ENCODE measurements around the gene WDPCP.
"Not testable (repeated sequence)": the region's sequence is repeated elsewhere in the genome, so short reads cannot be mapped to it uniquely, and the experiment has no call there.

The WDPCP gene

DNA sequence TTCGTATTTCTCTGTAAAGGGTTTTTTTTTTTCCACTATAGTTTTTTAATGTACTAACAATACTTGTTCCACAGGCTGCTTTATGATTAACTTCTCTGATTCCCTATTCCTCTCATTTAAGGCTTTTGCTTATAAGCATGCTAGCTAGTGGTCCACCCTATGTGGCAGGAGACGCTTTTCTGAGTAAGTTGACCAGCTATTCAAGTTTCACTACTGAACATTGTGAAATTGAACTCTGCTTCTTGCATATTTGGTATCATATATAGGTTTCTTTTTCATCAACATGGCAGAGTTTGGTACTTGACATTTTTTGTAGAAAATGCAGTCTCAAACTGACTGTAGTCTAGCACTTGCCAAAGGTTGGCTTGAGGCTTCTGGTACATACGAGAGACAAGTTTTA lies 463.4 kb downstream of the WDPCP start:
- DNase-seq (ENCODE audit: extremely low read depth in 1 of 2, low read depth in 1 of 2) = no peak

DNA sequence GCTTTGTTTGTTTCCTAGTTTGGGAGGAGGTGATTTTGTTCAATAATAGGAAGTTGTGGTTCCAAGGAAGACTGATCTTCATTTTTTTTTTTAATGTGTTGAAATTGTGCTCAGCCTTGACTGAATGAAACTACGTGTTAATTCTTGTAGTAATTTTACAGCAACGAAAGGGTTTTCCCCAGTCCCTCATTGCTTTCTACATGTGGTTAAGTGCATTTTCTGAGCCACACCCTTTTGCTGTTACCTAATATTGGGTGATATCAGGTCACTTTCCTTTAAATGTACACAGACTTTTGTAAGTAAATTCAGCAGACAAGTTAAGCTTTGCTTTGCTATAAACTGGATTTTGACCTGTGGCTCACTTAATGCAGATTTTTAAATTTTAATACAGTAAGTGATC lies 464.1 kb downstream of the WDPCP start:
- DNase-seq (ENCODE audit: extremely low read depth in 1 of 2, low read depth in 1 of 2) = no peak

DNA sequence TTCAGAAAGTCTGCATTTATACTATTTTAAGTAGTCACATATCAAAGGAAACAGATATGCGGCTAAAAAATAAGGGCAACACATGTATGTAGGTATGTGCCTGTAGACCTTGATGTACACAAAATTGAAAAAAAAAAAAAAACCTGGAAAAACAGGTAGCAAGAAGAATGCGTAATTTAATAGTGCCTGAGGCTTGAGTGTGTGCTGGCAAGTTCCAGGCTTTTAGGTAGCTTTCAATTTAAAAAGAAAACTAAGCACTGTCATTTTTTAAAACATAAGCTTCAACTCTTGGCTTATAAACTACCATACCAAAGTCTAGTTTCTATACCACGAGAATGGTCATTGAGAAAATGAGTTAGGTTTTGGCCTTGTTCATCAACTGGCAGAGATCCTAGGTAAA lies 465.4 kb downstream of the WDPCP start:
- DNase-seq (ENCODE audit: extremely low read depth in 1 of 2, low read depth in 1 of 2) = no peak

DNA sequence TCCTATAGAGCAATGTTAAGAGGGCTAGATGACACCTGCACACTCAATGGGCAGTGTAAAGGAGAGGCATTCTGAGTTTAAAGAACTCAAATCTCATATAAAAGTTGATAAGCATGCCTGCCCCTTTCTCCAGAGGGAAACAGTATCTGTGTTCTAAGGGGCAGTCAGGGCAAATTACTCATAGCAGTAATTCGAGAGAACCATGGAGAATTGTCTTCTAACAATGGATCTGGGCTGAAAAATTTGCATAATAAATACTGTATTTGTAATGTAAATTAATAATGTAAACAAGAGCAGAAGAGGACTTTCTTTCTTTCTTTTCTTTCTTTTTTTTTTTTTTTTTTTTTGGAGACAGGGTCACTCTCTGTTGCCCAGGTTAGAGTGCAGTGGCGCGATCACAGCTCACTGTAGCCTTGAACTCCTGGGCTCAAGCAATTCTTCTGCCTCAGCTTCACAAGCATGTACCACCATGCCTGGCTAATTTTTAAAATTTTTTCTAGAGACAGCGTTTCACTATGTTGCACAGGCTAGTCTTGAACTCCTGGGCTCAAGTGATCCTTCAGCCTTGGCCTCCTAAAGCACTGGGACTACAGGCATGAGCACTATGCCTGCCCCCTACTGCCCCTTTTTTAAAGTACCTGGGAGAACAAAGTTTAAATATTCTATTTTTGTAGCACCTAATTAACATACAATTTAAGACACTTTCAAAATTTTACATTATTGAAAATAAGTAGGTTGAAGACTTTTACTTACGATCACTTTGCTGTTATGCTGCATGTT lies 467.0 kb downstream of the WDPCP start:
- DNase-seq (ENCODE audit: extremely low read depth in 1 of 2, low read depth in 1 of 2) = no peak

DNA sequence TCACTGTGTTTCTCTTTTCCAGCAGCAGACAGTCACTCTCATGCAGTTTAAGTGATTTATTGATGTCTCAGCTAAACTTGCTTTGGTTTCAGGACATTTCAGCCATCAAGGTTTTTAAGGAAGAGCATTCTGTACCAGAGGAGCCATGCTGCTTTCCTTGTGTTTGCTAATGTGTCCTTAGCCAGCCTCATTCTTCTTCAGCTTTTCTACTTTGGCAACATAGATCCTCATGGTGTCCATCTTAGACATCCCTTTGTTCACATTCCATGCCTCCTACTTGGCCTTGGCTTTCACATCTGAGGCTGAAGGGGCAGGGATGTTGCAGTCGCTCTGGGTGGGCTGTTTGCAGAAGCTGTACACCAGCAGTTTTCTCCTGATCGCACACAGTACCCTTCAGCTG lies 469.5 kb downstream of the WDPCP start:
- DNase-seq (ENCODE audit: extremely low read depth in 1 of 2, low read depth in 1 of 2) = no peak

DNA sequence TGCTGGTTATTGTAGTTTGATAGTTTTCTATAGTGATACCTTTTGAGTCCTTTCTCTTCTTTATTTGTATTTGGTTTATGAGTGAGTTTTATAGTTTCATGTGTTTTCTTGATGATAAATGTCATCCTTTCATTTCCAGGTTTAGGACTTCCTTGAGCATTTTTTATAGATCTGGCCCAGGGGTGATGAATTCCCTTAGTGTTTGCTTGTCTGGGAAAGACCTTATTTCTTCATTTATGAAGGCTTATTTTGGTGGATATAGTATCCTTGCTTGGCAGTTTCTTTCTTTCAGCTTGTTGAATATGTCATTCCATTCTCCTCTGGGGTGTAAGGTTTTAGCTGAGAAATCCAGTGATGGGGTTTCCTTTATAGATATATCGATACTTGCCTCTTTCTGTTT lies 483.8 kb downstream of the WDPCP start:
- no peak for DNase-seq (ENCODE audit: extremely low read depth in 1 of 2, low read depth in 1 of 2)

DNA sequence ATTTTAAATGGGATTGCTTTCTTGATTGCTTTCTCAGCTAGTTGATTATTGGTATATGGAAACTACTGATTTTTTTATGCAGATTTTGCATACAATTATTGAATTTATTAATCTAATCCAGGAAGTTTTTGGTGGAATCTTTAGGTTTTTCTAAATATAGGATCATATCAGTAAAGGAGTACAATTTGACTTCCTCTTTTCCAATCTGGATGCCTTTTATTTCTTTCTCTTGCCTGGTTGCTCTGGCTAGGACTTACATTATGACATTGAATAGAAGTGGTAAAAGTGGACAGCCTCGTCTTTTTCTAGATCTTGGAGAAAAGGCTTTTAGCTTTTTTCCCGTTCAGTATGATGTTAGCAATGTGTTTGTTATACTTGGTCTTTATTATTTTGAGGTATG lies 486.3 kb downstream of the WDPCP start:
- DNase-seq (ENCODE audit: extremely low read depth in 1 of 2, low read depth in 1 of 2) = no peak

DNA sequence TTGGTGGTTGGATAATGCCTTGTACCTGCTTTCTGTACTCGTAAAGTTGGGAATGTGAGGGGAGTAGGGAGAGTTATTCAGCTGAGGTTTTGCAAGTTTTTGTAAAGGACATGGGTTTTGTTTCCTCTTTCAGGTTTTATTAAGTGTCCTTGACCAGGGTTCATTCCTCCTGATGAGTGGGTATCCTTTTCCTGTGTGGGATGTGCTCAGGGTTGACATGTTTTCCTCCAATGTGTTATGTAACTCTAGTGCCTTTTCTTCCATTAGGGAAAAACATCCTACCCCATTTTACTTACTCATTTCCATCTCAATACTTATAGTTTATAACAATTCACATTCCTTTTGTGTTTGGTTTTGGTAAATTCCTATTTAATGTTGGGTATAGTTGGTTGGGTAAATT lies 489.2 kb downstream of the WDPCP start:
- DNase-seq (ENCODE audit: extremely low read depth in 1 of 2, low read depth in 1 of 2) = no peak

DNA sequence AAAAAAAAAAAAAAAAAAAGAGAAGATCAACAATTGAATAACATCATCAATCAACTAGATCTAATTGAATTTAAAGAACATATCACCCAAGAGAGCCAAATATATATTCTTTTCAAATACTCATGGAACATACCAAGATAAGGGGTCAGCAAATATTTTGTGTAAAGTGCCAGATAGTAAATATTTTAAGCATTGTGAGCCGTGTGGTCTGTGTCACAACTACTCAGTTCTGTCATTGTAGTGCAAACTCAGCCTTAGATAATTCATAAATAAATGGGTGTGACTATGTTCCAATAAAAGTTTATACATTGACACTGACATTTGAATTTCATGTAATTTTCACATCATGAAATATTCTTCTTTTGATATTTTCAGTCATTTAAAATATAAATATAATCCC lies 491.8 kb downstream of the WDPCP start:
- DNase-seq (ENCODE audit: extremely low read depth in 1 of 2, low read depth in 1 of 2) = no peak

DNA sequence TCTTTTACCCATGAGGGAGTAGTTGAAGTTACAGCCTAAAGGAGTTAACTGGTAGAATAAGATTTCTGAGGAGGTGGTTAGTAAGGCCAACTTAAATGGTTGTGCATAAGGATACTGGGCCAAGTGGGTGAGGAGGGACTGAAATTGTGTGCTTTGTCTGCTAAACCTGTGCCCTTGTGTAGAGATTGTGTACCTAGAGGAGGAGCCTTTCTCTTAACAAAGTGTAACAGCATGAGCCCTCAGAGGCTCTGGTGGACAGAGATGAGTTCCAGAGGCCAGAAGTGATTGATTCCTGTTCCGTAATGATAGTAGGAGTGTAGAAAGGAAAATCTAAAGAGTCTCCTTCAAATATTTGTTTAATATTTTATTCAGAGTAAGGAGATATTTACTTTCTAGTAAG lies 494.8 kb downstream of the WDPCP start:
- no peak for DNase-seq (ENCODE audit: extremely low read depth in 1 of 2, low read depth in 1 of 2)

DNA sequence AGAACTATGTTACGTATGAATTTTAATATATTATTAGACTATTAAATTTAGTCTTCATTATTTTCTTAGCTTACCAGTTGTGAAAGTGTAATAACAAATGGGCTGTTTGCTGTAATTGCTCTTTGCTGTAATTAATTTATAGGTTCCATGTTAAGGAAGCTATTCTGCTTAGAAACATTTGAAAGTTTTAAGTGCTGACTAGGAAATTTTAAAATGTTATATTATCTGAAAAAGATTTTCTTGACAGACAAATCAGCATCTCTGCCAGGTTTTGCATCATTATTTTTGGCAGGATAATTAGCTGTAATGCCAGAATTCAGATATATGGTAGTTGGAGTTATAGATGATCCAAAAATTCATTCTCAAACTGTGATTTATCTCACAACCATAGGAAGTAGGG lies 495.4 kb downstream of the WDPCP start:
- DNase-seq (ENCODE audit: extremely low read depth in 1 of 2, low read depth in 1 of 2) = no peak

DNA sequence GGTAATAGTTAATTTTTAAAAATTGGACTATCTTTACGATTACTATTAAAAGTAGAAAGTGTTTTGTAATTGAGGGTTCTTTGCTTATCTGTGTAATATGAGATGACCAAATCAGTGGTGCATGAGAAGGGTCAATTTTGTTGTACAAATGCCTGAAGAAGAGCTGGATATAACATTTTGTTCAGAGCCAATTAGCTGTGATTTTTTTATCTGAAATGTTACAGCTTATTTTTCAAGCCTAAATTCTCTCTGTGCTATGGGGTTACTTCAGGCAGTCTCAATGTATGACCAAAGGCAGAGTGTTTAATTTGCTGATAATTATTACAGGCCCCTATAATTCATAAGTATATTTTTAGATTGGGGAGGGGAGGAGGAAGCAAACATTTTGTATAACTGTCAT lies 495.9 kb downstream of the WDPCP start:
- no peak for DNase-seq (ENCODE audit: extremely low read depth in 1 of 2, low read depth in 1 of 2)

DNA sequence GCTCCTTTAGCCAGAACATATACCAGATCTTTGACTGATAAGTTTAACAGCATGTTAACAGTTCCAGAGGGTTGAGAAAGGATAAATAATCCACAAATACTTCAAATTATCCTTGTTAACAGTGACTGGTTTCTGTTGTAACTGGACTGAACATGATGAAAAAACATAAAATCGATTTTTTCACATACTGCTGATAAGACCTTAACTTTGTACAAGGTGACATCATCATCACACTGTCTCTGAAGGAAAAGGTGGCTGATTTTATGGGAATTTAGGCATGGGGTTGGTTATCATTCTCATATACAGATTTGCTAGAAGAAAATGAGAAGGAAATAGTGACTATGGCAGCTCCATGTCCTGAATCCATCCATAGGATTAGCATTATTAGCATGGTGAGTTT lies 501.6 kb downstream of the WDPCP start:
- DNase-seq (ENCODE audit: extremely low read depth in 1 of 2, low read depth in 1 of 2) = no peak

DNA sequence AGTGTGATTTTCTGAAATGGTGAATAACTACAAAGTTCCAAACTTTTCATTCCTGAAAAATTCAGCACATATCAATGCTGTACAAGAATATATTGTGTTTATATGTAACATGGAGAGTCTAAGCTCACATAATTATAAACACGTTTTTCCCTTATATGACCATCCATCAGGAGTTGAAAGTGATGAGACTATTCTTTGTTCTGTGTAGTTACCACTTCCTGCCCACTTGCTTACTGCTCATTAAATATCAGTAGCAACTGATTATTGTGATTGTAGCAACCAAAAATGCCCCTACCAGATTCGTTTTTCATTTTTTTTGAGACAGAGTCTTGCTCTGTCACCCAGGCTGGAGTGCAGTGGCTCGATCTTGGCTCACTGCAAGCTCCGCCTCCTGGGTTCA lies 506.9 kb downstream of the WDPCP start:
- DNase-seq (ENCODE audit: extremely low read depth in 1 of 2, low read depth in 1 of 2) = no peak

DNA sequence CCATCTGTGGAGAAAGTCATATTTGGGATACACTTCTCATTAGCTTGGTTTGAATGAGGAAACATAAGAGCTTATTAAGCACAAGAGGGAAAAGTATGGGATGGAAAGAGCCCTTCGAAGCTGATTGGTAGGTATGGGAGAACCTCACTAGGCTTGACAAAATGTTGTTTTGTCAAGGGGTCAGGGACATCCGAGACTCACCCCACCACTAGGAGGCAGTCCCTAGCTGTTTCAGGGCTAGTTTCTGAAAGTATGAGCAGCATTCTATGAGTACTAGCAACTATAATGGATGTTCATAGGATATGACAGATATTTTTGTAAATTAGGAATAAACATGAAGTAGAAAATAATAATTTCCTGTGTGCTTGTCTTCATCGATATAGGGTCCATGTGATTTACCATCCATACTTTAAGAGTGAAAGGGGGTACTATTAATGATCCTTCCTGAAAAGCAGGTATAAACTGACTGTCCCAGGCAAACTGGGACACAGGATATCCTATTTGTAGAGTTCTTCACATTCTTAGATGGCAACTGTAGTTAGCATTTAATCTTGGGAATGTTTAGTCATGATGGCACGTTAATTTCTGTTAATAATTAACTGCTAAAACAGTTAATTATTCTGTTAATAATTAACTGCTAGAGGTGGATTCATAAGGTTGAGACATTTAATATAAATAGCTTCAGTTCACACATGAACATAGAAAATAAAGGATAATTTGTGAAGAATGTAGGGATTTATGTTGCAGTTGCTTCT lies 509.2 kb downstream of the WDPCP start:
- DNase-seq (ENCODE audit: extremely low read depth in 1 of 2, low read depth in 1 of 2) = no peak

DNA sequence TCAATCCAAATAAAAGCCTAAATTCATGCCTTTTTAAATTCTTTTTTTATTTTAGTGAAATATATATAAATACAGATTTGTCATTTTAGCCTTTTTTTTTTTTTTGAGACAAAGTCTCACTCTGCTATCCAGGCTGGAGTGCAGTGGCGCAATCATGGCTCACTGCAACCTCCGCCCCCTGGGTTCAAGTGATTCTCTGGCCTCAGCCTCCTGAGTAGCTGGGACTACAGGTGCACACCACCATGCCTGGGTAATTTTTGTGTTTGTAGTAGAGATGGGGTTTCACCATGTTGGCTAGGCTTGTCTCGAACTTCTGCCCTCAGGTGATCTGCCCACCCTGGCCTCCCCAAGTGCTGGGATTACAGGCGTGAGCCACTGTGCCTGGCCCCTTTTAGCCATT lies 513.9 kb downstream of the WDPCP start:
- not testable (repeated sequence) for DNase-seq (ENCODE audit: extremely low read depth in 1 of 2, low read depth in 1 of 2)

DNA sequence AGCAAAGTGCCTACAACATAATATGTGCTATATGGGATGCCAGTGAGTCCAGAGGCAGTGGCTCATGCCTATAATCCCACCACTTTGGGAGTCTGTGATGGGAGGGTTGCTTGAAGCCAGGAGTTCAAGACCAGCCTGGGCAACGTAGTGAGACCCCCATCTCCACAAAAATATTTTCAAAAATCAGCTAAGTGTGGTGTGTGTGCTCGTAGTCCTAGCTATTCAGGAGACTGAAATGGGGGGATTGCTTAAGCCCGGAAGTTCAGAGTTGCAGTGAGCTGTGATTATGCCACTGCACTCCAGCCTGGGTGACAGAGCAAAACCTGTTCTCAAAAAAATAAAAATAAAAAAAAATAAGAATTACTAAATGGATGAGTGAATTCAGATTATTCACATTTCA lies 514.3 kb downstream of the WDPCP start:
- DNase-seq (ENCODE audit: extremely low read depth in 1 of 2, low read depth in 1 of 2) = no peak

DNA sequence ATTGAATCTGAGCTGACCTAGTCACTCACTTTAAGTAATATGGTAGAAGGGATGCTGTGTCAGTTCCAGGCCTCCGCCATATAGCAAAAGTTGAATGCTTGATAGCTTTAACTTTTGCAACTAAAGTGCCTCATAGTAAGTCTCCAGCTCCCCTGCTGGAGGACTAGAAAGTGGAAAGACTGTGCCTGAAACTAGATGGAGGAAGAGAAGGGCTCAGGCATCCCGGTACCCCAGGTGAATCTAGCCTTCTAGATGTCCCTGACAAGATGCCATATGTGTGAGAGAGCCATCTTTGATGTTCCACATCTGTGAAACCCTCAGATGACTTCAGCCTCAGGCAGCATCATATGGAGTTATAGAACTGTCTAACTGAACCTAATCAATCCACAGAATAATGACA lies 516.6 kb downstream of the WDPCP start:
- no peak for DNase-seq (ENCODE audit: extremely low read depth in 1 of 2, low read depth in 1 of 2)

All from stimulated activated CD8-positive, alpha-beta memory T cell treated with anti-CD3 and anti-CD28 coated beads, Interleukin-7, amount 100 ng/mL, for 48 hours (primary cell).